H1 (cell line): ENCODE data around the gene COL17A1.

Source experiments
- JUND ChIP-seq: IDR thresholded peaks from 2 replicates; pipeline ENCODE4 v1.6.1; 2011; ENCODE audit warnings: mild to moderate bottlenecking, improper control_type of control experiment, low read length
- POLR2A ChIP-seq, 2 experiments: IDR thresholded peaks; 1 replicate in 1 of 2; 2 replicates in 1 of 2; pipeline ENCODE4 v1.6.1; 2011; ENCODE audit warnings: low read depth in 2 of 2, low read length in 2 of 2, mild to moderate bottlenecking in 2 of 2; ENCODE audit errors: control extremely low read depth in 1 of 2
- TF ChIP-seq, protein P1 (sequence below), 3 experiments: IDR thresholded peaks; 1 replicate in 2 of 3; 2 replicates in 1 of 3; pipeline versions ENCODE4 v1.5.1 to v1.6.1; 2011; ENCODE audit warnings: low read length in 3 of 3, mild to moderate bottlenecking in 3 of 3, inconsistent platforms in 2 of 3, low read depth in 1 of 3, moderate library complexity in 1 of 3; ENCODE audit not compliant: insufficient read depth in 1 of 3; ENCODE audit errors: control extremely low read depth in 1 of 3

- TF ChIP-seq, protein P1, sequence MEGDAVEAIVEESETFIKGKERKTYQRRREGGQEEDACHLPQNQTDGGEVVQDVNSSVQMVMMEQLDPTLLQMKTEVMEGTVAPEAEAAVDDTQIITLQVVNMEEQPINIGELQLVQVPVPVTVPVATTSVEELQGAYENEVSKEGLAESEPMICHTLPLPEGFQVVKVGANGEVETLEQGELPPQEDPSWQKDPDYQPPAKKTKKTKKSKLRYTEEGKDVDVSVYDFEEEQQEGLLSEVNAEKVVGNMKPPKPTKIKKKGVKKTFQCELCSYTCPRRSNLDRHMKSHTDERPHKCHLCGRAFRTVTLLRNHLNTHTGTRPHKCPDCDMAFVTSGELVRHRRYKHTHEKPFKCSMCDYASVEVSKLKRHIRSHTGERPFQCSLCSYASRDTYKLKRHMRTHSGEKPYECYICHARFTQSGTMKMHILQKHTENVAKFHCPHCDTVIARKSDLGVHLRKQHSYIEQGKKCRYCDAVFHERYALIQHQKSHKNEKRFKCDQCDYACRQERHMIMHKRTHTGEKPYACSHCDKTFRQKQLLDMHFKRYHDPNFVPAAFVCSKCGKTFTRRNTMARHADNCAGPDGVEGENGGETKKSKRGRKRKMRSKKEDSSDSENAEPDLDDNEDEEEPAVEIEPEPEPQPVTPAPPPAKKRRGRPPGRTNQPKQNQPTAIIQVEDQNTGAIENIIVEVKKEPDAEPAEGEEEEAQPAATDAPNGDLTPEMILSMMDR (IDR thresholded peaks at IDR 0.05; ENCODE audit: control extremely low read depth in 1 of 3, insufficient read depth in 1 of 3, low read depth in 1 of 3, low read length in 3 of 3): no peak
- TF ChIP-seq JUND: no peak
- TF ChIP-seq POLR2A (IDR thresholded peaks at IDR 0.05; ENCODE audit: control extremely low read depth in 1 of 2, low read depth in 2 of 2, low read length in 2 of 2): no peak
Measured at GRCh38 chr10:104120512-104120902, 34.8 kb upstream of the COL17A1 start.
